TTC549 (cell line): ENCODE data around the gene MAPK12.

Source experiments
- FAIRE-seq: peaks from 2 replicates; lab custom pipeline; 2012; peaks lifted over from hg19 to GRCh38; lab: Jason Lieb, UNC

MAPK12 gene

DNA sequence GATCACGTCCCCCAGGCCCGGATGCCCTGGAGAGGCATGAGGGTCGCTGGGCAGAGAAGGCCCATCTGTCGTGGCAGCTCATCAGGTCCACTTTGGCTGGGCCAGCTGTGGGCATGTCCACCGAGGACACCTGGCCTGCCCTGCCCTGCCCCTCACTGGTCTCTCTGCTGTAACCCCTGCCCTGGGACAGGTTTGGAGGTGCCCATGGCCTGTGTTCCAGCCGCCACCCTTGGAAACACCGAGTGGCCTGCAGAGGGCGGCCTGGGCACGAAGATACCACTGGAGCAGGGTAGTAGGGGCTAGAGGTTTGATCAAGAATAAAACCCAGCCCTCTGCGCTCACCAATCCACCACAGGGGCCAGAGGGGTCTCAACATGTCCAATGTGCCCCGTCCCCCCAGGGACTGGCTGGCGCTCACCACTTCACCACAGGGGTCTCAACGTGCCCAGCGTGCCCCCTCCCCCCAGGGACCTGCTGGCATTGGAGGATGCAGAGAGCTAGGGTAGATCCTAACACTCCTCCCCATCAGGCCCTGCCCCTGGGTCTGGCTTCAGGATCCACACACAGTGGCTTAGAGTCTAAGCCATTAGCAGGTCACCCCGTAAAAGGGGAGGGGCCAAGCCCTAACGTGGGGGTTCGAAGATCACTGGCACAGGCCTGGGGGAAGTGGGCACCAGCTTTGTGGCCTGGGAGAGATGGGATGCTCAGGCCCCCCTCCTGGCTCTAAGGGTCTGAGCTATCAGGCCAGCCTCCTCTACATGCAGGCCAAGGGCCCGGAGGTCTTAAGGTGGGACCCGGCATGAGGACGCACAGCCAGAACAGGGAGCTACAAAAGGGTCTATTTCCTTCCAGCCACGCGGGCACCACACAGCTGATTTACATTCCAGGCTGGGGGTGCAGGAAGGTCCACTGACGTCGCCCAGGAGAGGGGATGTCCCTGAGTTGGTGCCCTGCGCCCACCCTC lies 9.1 kb downstream of the MAPK12 start:
- FAIRE-seq, result no peak

- FAIRE-seq, result no peak
These were observed 9.9 kb downstream of the MAPK12 start for GRCh38 chr22:50251477-50252081.

DNA sequence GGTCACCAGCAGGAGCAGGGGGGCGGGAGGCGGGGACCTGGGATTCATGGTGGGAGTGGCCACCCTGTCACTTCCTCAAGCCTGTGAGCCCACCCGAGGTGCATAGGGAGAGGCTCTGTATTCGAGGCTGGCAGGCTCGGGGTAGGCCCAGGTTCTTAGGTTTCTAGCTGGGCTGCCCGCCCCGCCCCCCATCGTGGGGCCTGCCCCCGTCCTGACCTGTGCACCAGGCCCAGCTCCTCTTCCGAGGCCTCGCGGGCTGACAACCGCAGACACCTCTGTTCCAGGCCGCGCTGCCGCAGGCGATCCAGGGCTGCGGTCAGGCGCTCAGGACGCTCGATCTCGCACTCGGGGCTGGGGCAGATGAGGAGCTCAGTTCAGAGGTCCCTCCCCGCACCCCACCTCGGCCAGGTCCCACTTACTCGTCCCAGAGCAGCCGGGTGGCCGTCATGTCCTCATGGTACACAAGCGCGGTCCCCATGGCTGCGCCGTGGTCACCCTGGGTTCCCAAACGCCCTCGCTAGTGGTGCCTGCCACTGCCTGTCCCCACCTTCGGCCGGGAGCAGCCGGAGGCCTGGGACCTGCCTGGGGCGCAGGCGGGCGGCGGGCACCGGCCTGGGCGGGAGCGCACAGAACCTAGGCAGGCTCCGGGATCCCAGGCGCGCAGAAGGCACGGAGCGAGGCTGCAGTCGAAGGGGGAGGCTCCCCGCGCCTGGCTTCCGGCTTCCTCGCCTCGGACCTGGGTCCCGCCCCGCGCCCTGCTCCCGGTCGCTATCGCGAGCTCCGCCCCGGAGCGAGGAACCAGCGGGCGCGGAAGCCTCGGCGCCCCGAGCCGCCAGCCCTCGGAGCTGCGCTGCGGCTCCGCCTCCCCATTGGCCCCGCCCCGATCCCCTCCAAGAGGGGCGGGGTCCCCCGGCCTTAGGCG lies 10.7 kb downstream of the MAPK12 start, which contains the start of gene HDAC10:
Gene HDAC10 (minus strand): TSS at position 711 of the 922 bp plus-strand sequence. CDS start 233 bp downstream, at position 478.
- no peak for FAIRE-seq

GRCh38 chr22:50250249-50250554 lies 11.3 kb downstream of the MAPK12 start:
- no peak for FAIRE-seq

GRCh38 chr22:50249341-50250248 lies 11.9 kb downstream of the MAPK12 start:
- FAIRE-seq, result no peak

- FAIRE-seq, result no peak
These were observed 13.0 kb downstream of the MAPK12 start for GRCh38 chr22:50248196-50249081.

GRCh38 chr22:50247748-50248147 lies 13.7 kb downstream of the MAPK12 start:
- FAIRE-seq, result no peak

- no peak for FAIRE-seq
These were observed 15.0 kb downstream of the MAPK12 start for GRCh38 chr22:50246242-50247175.

DNA sequence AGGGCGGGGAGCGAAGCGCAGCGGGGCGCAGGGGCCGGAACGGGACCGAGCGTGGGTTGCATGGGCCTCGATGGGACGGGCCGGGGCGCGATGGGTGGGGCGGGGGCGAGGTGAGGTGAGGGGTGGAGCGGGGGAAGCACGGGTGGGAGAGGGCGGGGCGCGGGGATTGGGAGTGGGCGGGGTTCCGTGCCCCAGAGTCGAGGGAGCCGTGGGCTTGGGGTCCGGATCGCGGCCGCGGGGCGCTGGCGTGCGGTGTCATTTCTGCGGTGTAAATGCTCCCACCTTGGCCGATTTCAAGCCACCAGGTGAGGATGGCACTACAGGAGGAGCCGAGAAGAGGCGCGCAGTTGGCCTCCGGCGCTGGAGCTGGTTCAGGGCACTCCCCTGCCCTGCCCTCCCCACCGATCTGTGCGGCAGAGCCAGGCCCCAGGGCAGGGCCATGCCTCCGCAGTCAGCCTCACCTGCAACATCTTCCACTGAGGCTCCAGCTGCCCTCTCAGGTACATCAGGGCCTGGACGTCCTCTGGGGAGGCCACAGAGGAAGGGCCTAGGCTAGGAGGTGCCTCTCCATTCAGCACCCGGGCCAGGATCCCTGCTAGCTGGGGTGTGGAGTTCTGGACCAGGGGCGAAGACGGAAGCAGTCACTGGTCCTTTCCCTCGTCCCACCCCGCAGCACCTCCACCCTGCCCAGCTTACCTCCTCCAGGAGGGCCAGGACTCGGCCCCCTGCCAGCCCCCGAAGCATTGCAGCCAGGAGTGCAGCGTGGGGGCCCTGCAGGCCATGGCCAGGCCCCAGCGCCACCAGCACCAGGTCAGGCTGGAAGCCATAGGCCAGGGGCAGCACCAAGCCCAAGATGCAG lies 16.0 kb downstream of the MAPK12 start:
- FAIRE-seq, result no peak

DNA sequence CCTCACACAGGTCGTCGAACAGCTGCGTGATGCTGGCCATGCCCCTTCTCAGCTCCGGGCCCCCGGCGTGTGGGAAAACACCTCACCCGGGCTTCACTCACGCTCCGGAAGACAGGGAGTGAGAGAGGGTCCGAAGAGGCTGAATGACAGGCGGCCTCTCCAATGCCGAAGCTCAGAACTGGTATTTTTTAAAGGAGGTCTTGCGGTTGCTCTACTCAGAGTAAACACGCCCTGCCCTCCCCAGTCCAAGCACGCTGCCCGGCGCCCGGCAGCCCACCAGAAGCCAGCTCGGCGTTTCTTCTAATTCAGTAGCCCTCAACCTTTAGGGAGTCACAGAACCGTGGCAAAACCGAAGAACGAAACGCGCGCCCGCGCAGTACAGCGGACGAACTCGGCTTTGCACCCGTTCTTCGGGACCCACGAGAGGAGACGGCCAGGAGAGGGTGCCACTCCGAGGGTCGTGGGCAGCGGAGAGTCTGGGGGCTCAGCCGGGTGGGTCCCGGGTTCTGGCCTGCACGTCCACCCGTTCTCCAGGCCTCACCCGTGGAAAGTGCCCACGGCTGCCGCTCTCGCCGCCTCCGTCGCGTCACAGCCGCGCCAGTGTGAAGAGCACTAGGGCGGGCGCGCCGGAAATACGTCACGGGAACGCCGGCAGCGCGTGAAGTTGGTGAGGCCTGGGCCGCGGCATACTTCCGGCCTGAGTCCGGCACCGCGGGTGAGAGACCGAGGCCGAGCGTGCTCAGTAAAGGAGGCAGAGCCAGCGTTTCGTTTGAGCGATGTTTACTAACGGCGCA lies 16.9 kb downstream of the MAPK12 start, which contains the start of gene TUBGCP6:
Gene TUBGCP6 (minus strand): TSS at position 604 of the 794 bp plus-strand sequence. CDS start 564 bp downstream, at position 40.
- FAIRE-seq, result no peak

- no peak for FAIRE-seq
These were observed 17.6 kb downstream of the MAPK12 start for GRCh38 chr22:50243685-50244419.

- no peak for FAIRE-seq
These were observed 19.0 kb downstream of the MAPK12 start for GRCh38 chr22:50242406-50242949.

GRCh38 chr22:50238755-50239154 lies 22.7 kb downstream of the MAPK12 start:
- FAIRE-seq, result no peak

DNA sequence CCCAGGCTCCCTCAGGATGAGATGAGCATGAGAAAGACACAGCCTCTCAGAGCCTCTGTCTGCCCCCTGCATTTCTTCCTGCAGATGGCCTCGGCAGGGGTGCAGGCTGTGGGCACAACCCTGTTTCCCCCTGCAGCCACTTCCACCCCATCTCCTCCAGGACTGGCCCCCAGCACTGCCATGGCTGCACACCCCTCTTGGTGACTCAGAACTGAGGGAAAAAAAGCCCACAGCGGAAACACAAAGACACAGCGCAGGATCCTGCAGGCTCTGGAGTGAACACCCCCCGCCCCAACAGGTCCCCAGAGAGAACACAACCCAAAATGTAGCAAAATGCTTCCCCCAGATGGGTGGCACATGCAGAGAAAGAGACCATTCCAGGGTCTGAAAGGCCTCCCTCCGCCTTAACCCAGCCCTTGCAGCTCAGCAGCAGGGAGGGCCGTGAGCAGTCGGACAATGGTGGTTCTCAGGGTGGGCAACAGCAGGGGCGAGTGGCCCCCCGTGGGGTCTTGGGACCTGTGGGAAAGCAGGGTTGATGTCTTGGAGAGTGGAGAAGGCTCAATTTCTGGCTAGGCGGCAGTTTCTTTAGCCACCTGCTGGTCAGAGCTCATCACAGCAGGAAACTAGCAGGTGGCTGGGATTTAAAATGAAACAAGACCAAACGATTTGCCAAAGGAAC lies 24.6 kb downstream of the MAPK12 start:
- FAIRE-seq, result no peak

DNA sequence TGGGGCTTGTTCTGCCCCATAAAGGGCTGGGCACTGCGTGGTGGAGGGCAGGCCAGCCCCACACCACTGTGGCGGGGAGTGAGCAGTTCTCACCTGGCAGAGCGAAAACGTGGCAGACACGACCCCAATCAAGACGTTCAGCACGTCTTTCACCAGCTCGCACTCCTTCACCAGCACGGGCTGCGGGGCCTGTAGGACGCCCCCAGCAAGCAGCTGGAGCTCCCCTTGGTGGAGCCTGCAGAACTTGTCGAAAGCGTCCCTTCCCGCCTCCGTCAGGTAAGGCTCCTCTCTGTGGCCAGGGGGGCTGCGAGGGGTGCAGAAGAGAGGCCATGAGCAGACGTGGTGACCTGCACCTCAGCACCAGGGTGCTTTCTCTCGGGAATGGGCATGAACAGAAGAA lies 28.3 kb downstream of the MAPK12 start:
- no peak for FAIRE-seq
